Heart left ventricle (tissue), 16 donors: ENCODE data around the gene NGFR. TPM values are rescaled to one million over a fixed set of nuclear protein-coding genes. Genes with fewer than 3 reads are reported as not detected.

Experiments used
- ATAC-seq, 4 donors: fragments of 200-7000 bp; cut with Tn5 transposase; one replicate each; pipeline ENCODE4 v1.9.1; 2020 to 2022; ENCODE audit warnings: moderate library complexity in 4 of 4, mild to moderate bottlenecking in 3 of 4, moderate number of reproducible peaks in 1 of 4
- DNase-seq, 5 donors: peaks; one replicate each; pipeline ENCODE4 v3.0.0-alpha.2; 2020
- H3K27ac ChIP-seq, 12 donors: fragments of 200-600 bp; sonication (generic) in 4 of 12; one replicate each; pipeline versions ENCODE4 v1.5.0 to v1.8.0; 2016 to 2022; ENCODE audit warnings: mild to moderate bottlenecking in 2 of 12
- H3K27me3 ChIP-seq, 9 donors: fragments of 200-600 bp; sonication (generic) in 2 of 9; one replicate each; pipeline versions ENCODE4 v1.5.1 to v1.8.0; 2016 to 2022; ENCODE audit warnings: mild to moderate bottlenecking in 3 of 9
- H3K36me3 ChIP-seq, 9 donors: fragments of 200-600 bp; sonication (generic) in 2 of 9; one replicate each; pipeline versions ENCODE4 v1.5.0 to v1.8.0; 2018 to 2022; ENCODE audit warnings: mild to moderate bottlenecking in 2 of 9
- H3K4me1 ChIP-seq, 12 donors: fragments of 200-600 bp; sonication (generic) in 4 of 12; one replicate each; pipeline versions ENCODE4 v1.5.0 to v1.8.0; 2016 to 2022; ENCODE audit warnings: mild to moderate bottlenecking in 3 of 12
- H3K4me3 ChIP-seq, 12 donors: fragments of 200-600 bp; sonication (generic) in 4 of 12; one replicate each; pipeline versions ENCODE4 v1.5.0 to v1.8.0; 2017 to 2022; ENCODE audit warnings: mild to moderate bottlenecking in 9 of 12, moderate library complexity in 4 of 12
- H3K9me3 ChIP-seq, 12 donors: fragments of 200-600 bp; sonication (generic) in 4 of 12; one replicate each; pipeline versions ENCODE4 v1.5.0 to v1.8.0; 2016 to 2022; ENCODE audit warnings: mild to moderate bottlenecking in 1 of 12
- POLR2A ChIP-seq, 2 donors: fragments of 450-650 bp; IDR thresholded peaks; one replicate each; pipeline ENCODE4 v1.6.1; 2017; ENCODE audit warnings: antibody characterized with exemption in 2 of 2, mild to moderate bottlenecking in 2 of 2, moderate library complexity in 2 of 2
- WGBS, 4 donors: extraction: QIAGEN DNeasy Blood & Tissue Kit in 2 of 4; methylation state at CpG; one replicate each; pipeline versions ENCODE4 v1.1.5 to v1.1.7; 2013 to 2018; 5-methylcytosine and 5-hydroxymethylcytosine counted together
- intact Hi-C, 10 donors: fragments of 100-400 bp; cut with DNase I; formaldehyde crosslinking; loops; one replicate each; pipeline versions ENCODE4 v1.11.1 to v1.14.2; 2022
- polyA plus RNA-seq, 2 donors: library from polyadenylated mRNA; stranded (reverse); fragments of 200-250 nt; gene quantifications; one replicate each; pipeline ENCODE4 v1.2.3, GENCODE V29; 2013
- total RNA-seq, 9 donors: library from RNA; depleted of rRNA in 2 of 9; stranded (reverse); fragments of >200 nt in 2 of 9; fragmentation: NEBNext Ultra II Directional in 3 of 9; extraction: Animal tissue kit (Norgen Biotek cat#: 25700) in 3 of 9; gene quantifications; one replicate each; pipeline versions ENCODE4 v1.1.0 to v1.2.4, GENCODE V29; 2016 to 2023
- TF ChIP-seq, protein P1 (sequence below), 12 donors: fragments of 200-600 bp; sonication (generic) in 4 of 12; IDR thresholded peaks; one replicate each; pipeline versions ENCODE4 v1.5.0 to v1.8.0; 2018 to 2022; ENCODE audit warnings: antibody characterized with exemption in 12 of 12, mild to moderate bottlenecking in 5 of 12
- donor health status: ischemic (EF 13 %, LVEDD 7.1; RV severe dilation, severe dysfunction).
- donor health status: healthy with polysubstance abuse.
- donor health status: DM: no; HTN: yes; CAD: no.
- donor health status: DM: no; HTN: no; CAD: no.
- donor health status: ischemic (EF 25% LVEDD 6.9; RV normal size, moderate dysfunction).
- donor health status: ischemic (EF 25% LVEDD 5.7; RV mildly dilated, moderate dysfunction).
- donor health status: healthy.
- donor health status: DM: yes; HTN: yes; CAD: no.
- donor health status: ischemic (EF 35%, LVEDD 5.7; RV mildly dilated, moderate dysfunction).
- donor health status: nonischemic (EF 11% LVEDD 7.7; RV severe dilation, severe dysfunction).
- donor health status: DM: yes; HTN: yes; CAD: no.
- donor health status: PGD.
- donor health status: ischemic (EF 29% LVEDD 5.4; RV normal size, mild dysfunction).
- donor health status: nonischemic (EF 23%, LVEDD 6.1; RV moderate dilation, normal function).

The NGFR gene
- total and polyA plus RNA-seq, 11 donors: 2.3 to 16.8 (median 6.2) TPM

DNA sequence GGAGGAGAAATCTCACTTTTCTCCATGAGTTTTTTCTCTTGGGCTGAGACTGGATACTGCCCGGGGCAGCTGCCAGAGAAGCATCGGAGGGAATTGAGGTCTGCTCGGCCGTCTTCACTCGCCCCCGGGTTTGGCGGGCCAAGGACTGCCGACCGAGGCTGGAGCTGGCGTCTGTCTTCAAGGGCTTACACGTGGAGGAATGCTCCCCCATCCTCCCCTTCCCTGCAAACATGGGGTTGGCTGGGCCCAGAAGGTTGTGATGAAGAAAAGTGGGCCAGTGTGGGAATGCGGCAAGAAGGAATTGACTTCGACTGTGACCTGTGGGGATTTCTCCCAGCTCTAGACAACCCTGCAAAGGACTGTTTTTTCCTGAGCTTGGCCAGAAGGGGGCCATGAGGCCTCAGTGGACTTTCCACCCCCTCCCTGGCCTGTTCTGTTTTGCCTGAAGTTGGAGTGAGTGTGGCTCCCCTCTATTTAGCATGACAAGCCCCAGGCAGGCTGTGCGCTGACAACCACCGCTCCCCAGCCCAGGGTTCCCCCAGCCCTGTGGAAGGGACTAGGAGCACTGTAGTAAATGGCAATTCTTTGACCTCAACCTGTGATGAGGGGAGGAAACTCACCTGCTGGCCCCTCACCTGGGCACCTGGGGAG, 19.1 kb downstream of the NGFR start:
- TF ChIP-seq, protein P1, sequence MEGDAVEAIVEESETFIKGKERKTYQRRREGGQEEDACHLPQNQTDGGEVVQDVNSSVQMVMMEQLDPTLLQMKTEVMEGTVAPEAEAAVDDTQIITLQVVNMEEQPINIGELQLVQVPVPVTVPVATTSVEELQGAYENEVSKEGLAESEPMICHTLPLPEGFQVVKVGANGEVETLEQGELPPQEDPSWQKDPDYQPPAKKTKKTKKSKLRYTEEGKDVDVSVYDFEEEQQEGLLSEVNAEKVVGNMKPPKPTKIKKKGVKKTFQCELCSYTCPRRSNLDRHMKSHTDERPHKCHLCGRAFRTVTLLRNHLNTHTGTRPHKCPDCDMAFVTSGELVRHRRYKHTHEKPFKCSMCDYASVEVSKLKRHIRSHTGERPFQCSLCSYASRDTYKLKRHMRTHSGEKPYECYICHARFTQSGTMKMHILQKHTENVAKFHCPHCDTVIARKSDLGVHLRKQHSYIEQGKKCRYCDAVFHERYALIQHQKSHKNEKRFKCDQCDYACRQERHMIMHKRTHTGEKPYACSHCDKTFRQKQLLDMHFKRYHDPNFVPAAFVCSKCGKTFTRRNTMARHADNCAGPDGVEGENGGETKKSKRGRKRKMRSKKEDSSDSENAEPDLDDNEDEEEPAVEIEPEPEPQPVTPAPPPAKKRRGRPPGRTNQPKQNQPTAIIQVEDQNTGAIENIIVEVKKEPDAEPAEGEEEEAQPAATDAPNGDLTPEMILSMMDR (IDR thresholded peaks at IDR 0.05): peak in 3 of 12 donors; percentile 26 to 44 (median 27)
- TF ChIP-seq POLR2A (IDR thresholded peaks at IDR 0.05): no peak
- DNase-seq (peak; percentile 74 to 84 (median 81)), ATAC-seq (peak in 3 of 4 donors; percentile 8 to 52 (median 8))
- Histone ChIP-seq H3K36me3 (no peaks in the 10 kb centered on the region), H3K9me3 (no peaks in the 10 kb centered on the region), H3K4me3 (peak overlapping the region in 1 of 12 donors; percentile 6), H3K27ac (peak overlapping the region; percentile 38 to 90 (median 74)), H3K27me3 (peaks cover 0 to 4% (median 0%) of the 10 kb centered on the region in 9 donors), H3K4me1 (peaks cover 0 to 36% (median 25%) of the 10 kb centered on the region in 12 donors)
- intact Hi-C loops: loop anchor here in 1 of 10 donors (5.0 kb wide), 1 partner anchor 48 kb away; no protein-coding TSS in a partner anchor
- WGBS, 4 donors: 68 to 80% (median 74%) methylated on average over 15 of the region's 15 CpGs

DNA sequence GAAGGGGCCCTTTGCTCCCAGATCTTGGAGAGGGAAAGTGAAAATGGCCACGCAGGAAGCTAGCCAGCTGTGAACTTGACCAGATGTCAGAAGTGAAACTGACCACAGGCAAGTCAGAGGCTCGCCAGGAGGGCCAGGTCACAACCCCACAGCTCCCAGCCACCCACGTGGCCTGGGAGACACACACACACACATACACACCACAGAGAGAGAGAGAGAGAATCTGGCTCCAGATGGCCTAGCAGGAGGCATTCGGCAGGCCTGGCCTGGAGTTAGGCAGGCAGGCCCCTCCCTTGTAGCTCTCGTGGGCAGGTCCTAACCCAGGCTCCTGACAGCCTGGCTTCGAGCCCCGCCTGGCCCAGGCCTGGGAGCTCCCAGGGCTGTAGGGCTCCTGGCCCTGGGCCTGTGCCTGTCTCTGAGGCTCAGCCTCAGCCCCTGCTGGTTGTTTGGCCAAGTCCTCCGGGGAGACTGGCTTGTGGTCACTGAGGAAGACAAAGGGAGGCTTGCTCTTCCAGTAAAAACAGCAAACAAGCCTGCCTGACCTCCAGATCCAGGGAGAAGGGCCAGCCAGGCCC, 20.2 kb downstream of the NGFR start:
- Histone ChIP-seq H3K27ac (peak overlapping the region; percentile 38 to 90 (median 74)), H3K9me3 (no peaks in the 10 kb centered on the region), H3K4me3 (no peak overlapping the region), H3K4me1 (peaks cover 0 to 45% (median 26%) of the 10 kb centered on the region in 12 donors), H3K27me3 (peaks cover 0 to 5% (median 0%) of the 10 kb centered on the region in 9 donors), H3K36me3 (no peaks in the 10 kb centered on the region)
- ATAC-seq: peak; percentile 93 to 98 (median 98)
- TF ChIP-seq, protein P1 (IDR thresholded peaks at IDR 0.05): peak in 7 of 12 donors; percentile 22 to 59 (median 42)
- TF ChIP-seq POLR2A (IDR thresholded peaks at IDR 0.05): no peak
- intact Hi-C loops: loop anchor here in 1 of 10 donors (5.0 kb wide), 1 partner anchor 37 kb away; no protein-coding TSS in a partner anchor
- 7 to 10% (median 10%) methylated on average over 4 to 8 of the region's 8 CpGs for WGBS, 4 donors
- DNase-seq: peak; percentile 90 to 97 (median 93)

DNA sequence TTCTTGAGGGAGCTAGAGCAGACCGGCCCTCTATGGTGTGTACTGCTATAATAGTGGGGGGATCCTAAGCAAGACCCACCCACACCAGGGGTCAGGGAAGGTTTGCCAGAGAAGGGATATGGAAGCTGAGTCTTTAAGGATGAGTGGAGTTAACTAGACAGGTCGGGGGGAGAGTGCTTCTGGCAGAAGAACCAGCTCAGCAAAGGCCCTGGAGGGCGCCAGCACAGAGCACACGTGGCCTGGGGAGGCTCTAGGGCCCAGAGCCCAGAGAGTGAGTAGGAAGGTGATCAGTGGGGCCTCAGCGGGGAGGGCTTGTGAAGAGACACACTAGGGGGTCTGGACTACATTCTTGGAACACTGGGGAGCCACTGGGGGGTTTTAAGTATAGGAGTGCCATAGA, 21.1 kb downstream of the NGFR start:
- DNase-seq (no peak), ATAC-seq (no peak)

More for the DNA sequence above, 21.1 kb downstream of the NGFR start:
- 63 to 67% (median 64%) methylated on average over 5 of the region's 5 CpGs for WGBS, 4 donors
- Histone ChIP-seq H3K36me3 (no peaks in the 10 kb centered on the region), H3K4me3 (no peak overlapping the region), H3K27ac (peak overlapping the region in 11 of 12 donors; percentile 36 to 90 (median 75)), H3K27me3 (peaks cover 0 to 7% (median 0%) of the 10 kb centered on the region in 9 donors), H3K9me3 (no peaks in the 10 kb centered on the region), H3K4me1 (peaks cover 0 to 52% (median 27%) of the 10 kb centered on the region in 12 donors)
- intact Hi-C loops: loop anchor here in 1 of 10 donors (5.0 kb wide), 1 partner anchor 36 kb away; no protein-coding TSS in a partner anchor
- TF ChIP-seq POLR2A (IDR thresholded peaks at IDR 0.05): no peak
- TF ChIP-seq, protein P1 (IDR thresholded peaks at IDR 0.05): no peak
